ENCODE data around the gene SDR39U1.

The SDR39U1 gene

DNA sequence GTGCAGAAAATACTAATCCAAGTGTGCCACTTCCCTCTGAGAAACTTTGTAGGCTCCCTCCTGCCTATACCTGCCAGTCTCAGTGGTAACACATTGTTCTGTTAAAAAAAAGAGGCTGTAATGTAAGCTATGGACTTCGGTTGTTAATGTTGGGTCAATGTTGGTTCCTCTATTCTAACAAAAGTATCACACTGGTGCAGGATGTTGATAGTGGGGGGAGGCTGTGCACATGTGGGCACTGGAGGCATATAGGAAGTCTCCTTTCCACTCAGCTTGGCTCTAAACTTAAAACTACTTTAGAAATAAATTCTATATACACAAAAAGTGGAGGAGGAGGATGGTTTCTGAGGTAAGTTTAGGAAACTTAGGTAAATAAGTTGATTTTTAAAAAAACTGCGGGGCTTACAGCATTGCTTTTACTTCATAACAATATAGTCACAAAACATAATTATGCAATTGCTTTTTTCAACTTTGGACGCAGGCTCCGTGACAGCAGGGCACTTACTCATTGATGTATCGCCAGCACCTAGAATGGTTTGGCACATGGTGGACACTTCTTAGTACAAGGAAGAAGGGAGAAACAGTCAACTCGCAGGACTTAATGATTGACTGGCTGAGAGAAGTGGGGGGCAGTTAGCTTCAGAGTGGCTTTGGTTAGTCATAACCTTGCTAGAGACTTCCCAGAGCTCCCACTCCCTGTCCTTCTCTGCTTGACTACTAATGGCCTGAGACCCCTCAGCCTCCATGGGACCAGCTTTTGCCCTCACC is 51.7 kb downstream of the SDR39U1 start:
- DNase-seq (ENCODE audit: low read depth, low spot score), result no peak

Measured in activated naive CD8-positive, alpha-beta T cell treated with anti-CD3 and anti-CD28 coated beads, Interleukin-2, amount 50 U/mL, for 16 hours (primary cell).